ENCODE data around the gene FOLR2. TPM values are rescaled to one million over a fixed set of nuclear protein-coding genes. Genes with fewer than 3 reads are reported as not detected.

The FOLR2 gene
- total RNA-seq, 1 donor from 2014 or later, result not detected

- H3K9me3 Mint-ChIP-seq, result no peaks in the 10 kb centered on the region
- H3K4me1 Mint-ChIP-seq, result peaks cover 8% of the 10 kb centered on the region
- no peak overlapping the region for H3K27ac Mint-ChIP-seq
- intact Hi-C loops (cut with micrococcal nuclease), result no loop called here
- no peak for DNase-seq
- no peak overlapping the region for H3K4me3 Mint-ChIP-seq
- peaks cover 49% of the 10 kb centered on the region for H3K36me3 Mint-ChIP-seq (ENCODE audit: low read depth)
- H3K27me3 Mint-ChIP-seq, result no peaks in the 10 kb centered on the region
Observed at GRCh38 chr11:72229925-72230763, 13.6 kb downstream of the FOLR2 start.

GRCh38 chr11:72230764-72231365, 14.3 kb downstream of the FOLR2 start:
- intact Hi-C loops (cut with micrococcal nuclease), result no loop called here
- peaks cover 2% of the 10 kb centered on the region for H3K4me1 Mint-ChIP-seq
- no peak overlapping the region for H3K4me3 Mint-ChIP-seq
- no peak overlapping the region for H3K27ac Mint-ChIP-seq
- H3K36me3 Mint-ChIP-seq (ENCODE audit: low read depth), result peaks cover 46% of the 10 kb centered on the region
- no peaks in the 10 kb centered on the region for H3K9me3 Mint-ChIP-seq
- no peaks in the 10 kb centered on the region for H3K27me3 Mint-ChIP-seq
- no peak for DNase-seq

- no peaks in the 10 kb centered on the region for H3K9me3 Mint-ChIP-seq
- intact Hi-C loops (cut with micrococcal nuclease), result no loop called here
- no peak overlapping the region for H3K4me3 Mint-ChIP-seq
- no peaks in the 10 kb centered on the region for H3K4me1 Mint-ChIP-seq
- DNase-seq, result no peak
- H3K36me3 Mint-ChIP-seq (ENCODE audit: low read depth), result peaks cover 52% of the 10 kb centered on the region
- no peaks in the 10 kb centered on the region for H3K27me3 Mint-ChIP-seq
- no peak overlapping the region for H3K27ac Mint-ChIP-seq
Observed at GRCh38 chr11:72231396-72232259, 15.0 kb downstream of the FOLR2 start.

DNA sequence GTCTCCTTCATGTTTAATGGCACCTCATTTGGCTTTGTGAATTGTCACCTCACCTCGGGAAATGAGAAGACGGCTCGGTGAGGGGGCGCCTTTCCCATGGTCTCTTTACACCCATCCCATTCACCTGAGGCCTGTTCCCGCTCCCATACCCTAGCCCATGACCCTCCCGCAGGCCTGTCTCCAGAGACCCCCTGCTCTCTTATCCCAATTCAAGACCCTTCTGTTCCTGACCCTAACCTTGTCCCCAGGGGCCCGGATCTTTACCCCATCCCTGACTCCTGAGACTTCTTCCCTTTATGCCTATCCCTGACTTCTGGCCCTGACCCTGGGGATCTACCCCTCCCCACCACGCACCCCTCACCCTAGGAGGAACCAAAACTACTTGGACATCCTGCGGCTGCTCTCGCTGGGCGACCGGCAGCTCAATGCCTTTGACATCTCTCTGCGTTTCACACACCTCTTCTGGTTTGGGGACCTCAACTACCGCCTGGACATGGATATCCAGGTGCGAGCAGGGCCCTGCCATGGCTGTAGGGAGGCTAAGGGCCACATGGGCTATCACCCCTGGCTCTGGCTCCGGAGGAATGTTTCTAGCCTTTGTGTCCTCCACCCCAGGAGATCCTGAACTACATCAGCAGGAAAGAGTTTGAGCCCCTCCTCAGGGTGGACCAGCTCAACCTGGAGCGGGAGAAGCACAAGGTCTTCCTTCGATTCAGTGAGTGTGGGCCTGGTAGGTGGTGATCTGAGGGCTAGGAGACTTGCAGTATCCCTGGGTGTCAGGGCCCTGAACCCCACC, 15.9 kb downstream of the FOLR2 start:
- Mint-ChIP-seq H3K36me3 (ENCODE audit: low read depth) (peaks cover 57% of the 10 kb centered on the region), H3K4me1 (no peaks in the 10 kb centered on the region), H3K27ac (no peak overlapping the region), H3K4me3 (no peak overlapping the region), H3K27me3 (no peaks in the 10 kb centered on the region), H3K9me3 (no peaks in the 10 kb centered on the region)
- intact Hi-C loops (cut with micrococcal nuclease), result no loop called here
- no peak for DNase-seq

GRCh38 chr11:72233056-72233772, 16.6 kb downstream of the FOLR2 start:
- H3K36me3 Mint-ChIP-seq (ENCODE audit: low read depth), result peaks cover 58% of the 10 kb centered on the region
- no peak overlapping the region for H3K27ac Mint-ChIP-seq
- no peaks in the 10 kb centered on the region for H3K4me1 Mint-ChIP-seq
- no peak for DNase-seq
- H3K4me3 Mint-ChIP-seq, result no peak overlapping the region
- no peaks in the 10 kb centered on the region for H3K27me3 Mint-ChIP-seq
- intact Hi-C loops (cut with micrococcal nuclease), result no loop called here
- H3K9me3 Mint-ChIP-seq, result no peaks in the 10 kb centered on the region

DNA sequence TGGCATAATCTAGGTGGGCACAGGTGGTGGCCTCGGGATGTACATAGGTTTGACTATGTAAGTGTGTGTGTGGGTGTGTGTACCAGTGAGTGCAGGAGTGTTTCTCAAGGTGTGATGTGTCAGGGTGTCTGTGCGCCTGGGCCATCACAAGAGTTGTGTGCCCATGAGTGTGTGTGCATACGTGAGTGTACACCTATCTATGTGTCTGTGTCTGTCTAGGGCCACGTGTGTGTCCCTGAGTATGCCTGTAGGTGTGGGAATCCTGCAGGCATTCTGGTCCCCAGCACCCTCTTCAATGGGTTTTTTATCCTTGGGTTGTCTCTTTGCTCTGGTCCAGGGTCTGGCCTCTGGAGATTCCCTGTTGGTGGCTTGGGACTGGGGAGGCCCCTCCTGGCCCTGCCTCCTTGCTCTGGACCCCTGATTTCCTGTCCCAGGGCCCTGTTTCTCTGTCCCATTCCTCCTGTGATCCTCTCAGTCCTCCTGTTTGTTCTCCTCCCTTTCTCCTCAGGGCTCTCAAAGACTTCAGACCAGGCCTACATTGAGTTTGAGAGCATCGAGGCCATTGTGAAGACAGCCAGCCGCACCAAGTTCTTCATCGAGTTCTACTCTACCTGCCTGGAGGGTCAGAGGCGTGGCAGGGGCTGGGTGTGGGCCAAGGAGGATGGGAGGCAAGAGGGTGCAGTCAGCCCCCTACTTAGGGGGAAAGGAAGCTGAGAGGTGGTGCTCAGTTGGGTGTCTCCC, 17.3 kb downstream of the FOLR2 start:
- DNase-seq, result no peak
- Mint-ChIP-seq H3K27ac (no peak overlapping the region), H3K27me3 (peaks cover 3% of the 10 kb centered on the region), H3K4me3 (no peak overlapping the region), H3K9me3 (no peaks in the 10 kb centered on the region), H3K4me1 (no peaks in the 10 kb centered on the region), H3K36me3 (ENCODE audit: low read depth) (peaks cover 56% of the 10 kb centered on the region)
- intact Hi-C loops (cut with micrococcal nuclease), result no loop called here

DNA sequence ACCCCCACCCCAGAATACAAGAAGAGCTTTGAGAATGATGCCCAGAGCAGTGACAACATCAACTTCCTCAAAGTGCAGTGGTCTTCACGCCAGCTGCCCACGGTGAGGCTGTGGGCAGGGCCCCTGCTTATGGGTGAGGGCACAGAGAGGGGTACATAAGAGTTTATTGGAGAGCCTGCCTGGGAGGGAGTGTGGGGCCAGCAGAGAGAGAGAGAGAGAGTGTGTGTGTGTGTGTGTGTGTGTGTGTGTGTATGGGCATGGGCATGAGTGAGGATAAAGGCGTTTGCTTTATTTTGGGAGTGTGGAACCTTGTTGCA, 17.9 kb downstream of the FOLR2 start:
- intact Hi-C loops (cut with micrococcal nuclease), result no loop called here
- Mint-ChIP-seq H3K4me1 (peaks cover 2% of the 10 kb centered on the region), H3K27me3 (peaks cover 8% of the 10 kb centered on the region), H3K4me3 (no peak overlapping the region), H3K27ac (no peak overlapping the region), H3K9me3 (no peaks in the 10 kb centered on the region), H3K36me3 (ENCODE audit: low read depth) (peaks cover 54% of the 10 kb centered on the region)
- no peak for DNase-seq

DNA sequence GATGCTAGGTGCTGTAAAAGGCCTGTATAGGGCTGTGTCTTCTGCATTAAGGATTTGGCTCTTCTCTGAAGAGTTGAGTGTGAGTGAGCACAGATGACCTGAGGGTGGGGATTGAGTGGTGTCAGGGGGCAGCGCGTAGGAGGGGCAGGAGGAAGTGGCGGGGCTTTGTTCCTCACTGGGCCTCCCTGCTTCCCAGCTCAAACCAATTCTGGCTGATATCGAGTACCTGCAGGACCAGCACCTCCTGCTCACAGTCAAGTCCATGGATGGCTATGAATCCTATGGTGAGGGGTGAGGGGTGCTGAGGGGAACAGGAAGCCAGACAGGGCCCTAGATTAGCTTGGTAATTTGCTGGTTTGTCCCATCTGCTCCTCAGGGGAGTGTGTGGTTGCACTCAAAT, 18.3 kb downstream of the FOLR2 start:
- Mint-ChIP-seq H3K27ac (no peak overlapping the region), H3K9me3 (no peaks in the 10 kb centered on the region), H3K27me3 (peaks cover 9% of the 10 kb centered on the region), H3K4me1 (peaks cover 2% of the 10 kb centered on the region), H3K4me3 (no peak overlapping the region), H3K36me3 (ENCODE audit: low read depth) (peaks cover 54% of the 10 kb centered on the region)
- DNase-seq, result no peak
- intact Hi-C loops (cut with micrococcal nuclease), result no loop called here

- peaks cover 53% of the 10 kb centered on the region for H3K36me3 Mint-ChIP-seq (ENCODE audit: low read depth)
- H3K4me3 Mint-ChIP-seq, result no peak overlapping the region
- DNase-seq, result no peak
- H3K27ac Mint-ChIP-seq, result no peak overlapping the region
- intact Hi-C loops (cut with micrococcal nuclease), result no loop called here
- no peaks in the 10 kb centered on the region for H3K9me3 Mint-ChIP-seq
- peaks cover 4% of the 10 kb centered on the region for H3K4me1 Mint-ChIP-seq
- H3K27me3 Mint-ChIP-seq, result peaks cover 13% of the 10 kb centered on the region
Observed at GRCh38 chr11:72235351-72236057, 18.9 kb downstream of the FOLR2 start.

GRCh38 chr11:72236083-72236697, 19.6 kb downstream of the FOLR2 start:
- H3K36me3 Mint-ChIP-seq (ENCODE audit: low read depth), result peaks cover 50% of the 10 kb centered on the region
- peaks cover 7% of the 10 kb centered on the region for H3K4me1 Mint-ChIP-seq
- peaks cover 20% of the 10 kb centered on the region for H3K27me3 Mint-ChIP-seq
- intact Hi-C loops (cut with micrococcal nuclease), result no loop called here
- H3K9me3 Mint-ChIP-seq, result no peaks in the 10 kb centered on the region
- no peak overlapping the region for H3K27ac Mint-ChIP-seq
- DNase-seq, result no peak
- H3K4me3 Mint-ChIP-seq, result no peak overlapping the region

DNA sequence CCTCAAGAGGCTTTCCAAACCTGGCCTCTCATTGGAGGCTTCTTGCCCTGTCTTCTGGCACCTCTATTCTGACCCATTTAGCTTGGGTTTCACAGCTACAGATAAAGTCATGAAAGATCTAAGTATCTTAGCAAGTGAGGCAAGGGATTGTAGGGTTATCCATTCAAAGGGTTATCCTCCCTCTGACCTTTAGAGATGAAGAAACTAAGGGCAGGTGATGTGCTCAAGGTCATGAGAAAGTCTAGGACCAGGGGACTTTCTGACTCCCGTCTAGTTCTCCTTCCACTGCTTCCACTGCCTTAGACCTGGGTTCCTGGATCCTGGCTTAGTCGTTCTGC, 20.1 kb downstream of the FOLR2 start:
- DNase-seq, result no peak
- Mint-ChIP-seq H3K4me1 (peaks cover 7% of the 10 kb centered on the region), H3K27me3 (peaks cover 25% of the 10 kb centered on the region), H3K4me3 (no peak overlapping the region), H3K27ac (no peak overlapping the region), H3K9me3 (no peaks in the 10 kb centered on the region), H3K36me3 (ENCODE audit: low read depth) (peaks cover 45% of the 10 kb centered on the region)
- intact Hi-C loops (cut with micrococcal nuclease), result no loop called here
